WTC11 (cell line): ENCODE measurements around the gene MYCBP. TPM values are rescaled to one million over a fixed set of nuclear protein-coding genes. Genes with fewer than 3 reads are reported as not detected.

ENCODE experiments used
- ATAC-seq: fragments of 200-7000 bp; cut with Tn5 transposase; 2 replicates; pipeline ENCODE4 v1.10.0; 2021; ENCODE audit warnings: mild to moderate bottlenecking, moderate library complexity
- CTCF ChIA-PET: fragments of 300-600 bp; sonication (Branson Sonifier 250); formaldehyde crosslinking; loops from one replicate; lab custom pipeline; 2021; ENCODE audit warnings: antibody characterized with exemption; lab: Charles Lee
- POLR2A ChIA-PET: fragments of 350-600 bp; sonication (Branson Sonifier 250); formaldehyde crosslinking; loops from one replicate; lab custom pipeline; 2021; ENCODE audit warnings: antibody characterized with exemption; lab: Charles Lee
- DNase-seq: peaks from one replicate; pipeline ENCODE4 v3.0.0; 2021; ENCODE audit warnings: low spot score
- H3K27ac Mint-ChIP-seq: 2 replicates; pipeline ENCODE4 v1.8.0; 2021; ENCODE audit warnings: mixed read lengths
- H3K27me3 Mint-ChIP-seq: 2 replicates; pipeline ENCODE4 v1.8.0; 2021; ENCODE audit warnings: low read depth, mild to moderate bottlenecking, moderate library complexity, mixed read lengths
- H3K36me3 Mint-ChIP-seq: 2 replicates; pipeline ENCODE4 v1.8.0; 2021; ENCODE audit warnings: mixed read lengths
- H3K4me1 Mint-ChIP-seq: 2 replicates; pipeline ENCODE4 v1.8.0; 2022; ENCODE audit warnings: mixed read lengths
- H3K4me3 Mint-ChIP-seq: 2 replicates; pipeline ENCODE4 v1.8.0; 2021; ENCODE audit warnings: mild to moderate bottlenecking, moderate library complexity, mixed read lengths
- H3K9me3 Mint-ChIP-seq: 2 replicates; pipeline ENCODE4 v1.8.0; 2021; ENCODE audit warnings: mixed read lengths
- ATF1 ChIP-seq: sonication (generic); formaldehyde crosslinking; IDR thresholded peaks from 2 replicates; pipeline ENCODE4 v1.8.1; 2023; ENCODE audit warnings: mild to moderate bottlenecking, moderate library complexity, missing genetic modification reagents
- CBFB ChIP-seq: sonication (generic); formaldehyde crosslinking; IDR thresholded peaks from 2 replicates; pipeline ENCODE4 v1.8.1; 2022; ENCODE audit warnings: mild to moderate bottlenecking, low read depth, missing genetic modification reagents
- ELF4 ChIP-seq: sonication (generic); formaldehyde crosslinking; IDR thresholded peaks from 2 replicates; pipeline ENCODE4 v1.8.1; 2022; ENCODE audit warnings: low read depth, mild to moderate bottlenecking, moderate library complexity, missing genetic modification reagents
- ESRRA ChIP-seq: sonication (generic); formaldehyde crosslinking; IDR thresholded peaks from 2 replicates; pipeline ENCODE4 v1.8.1; 2022; ENCODE audit warnings: mild to moderate bottlenecking, missing genetic modification reagents, borderline replicate concordance
- GTF2I ChIP-seq: fragments of 250-450 bp; sonication (Bioruptor Pico); conservative IDR thresholded peaks from 2 replicates; pipeline ENCODE4 v1.4.0; 2021; ENCODE audit warnings: mild to moderate bottlenecking
- NFE2L1 ChIP-seq: sonication (generic); formaldehyde crosslinking; IDR thresholded peaks from 2 replicates; pipeline ENCODE4 v1.8.1; 2023; ENCODE audit warnings: missing genetic modification reagents
- NFYB ChIP-seq: sonication (generic); formaldehyde crosslinking; conservative IDR thresholded peaks from 2 replicates; pipeline ENCODE4 v1.8.0; 2022; ENCODE audit warnings: low read depth, missing genetic modification reagents
- RORB ChIP-seq: fragments of 250-450 bp; sonication (Bioruptor Pico); IDR thresholded peaks from 2 replicates; pipeline ENCODE4 v1.9.0; 2021; ENCODE audit warnings: mild to moderate bottlenecking
- SP1 ChIP-seq: sonication (generic); formaldehyde crosslinking; conservative IDR thresholded peaks from 2 replicates; pipeline ENCODE4 v1.8.1; 2022; ENCODE audit warnings: missing genetic modification reagents
- TEAD4 ChIP-seq: sonication (generic); formaldehyde crosslinking; IDR thresholded peaks from 2 replicates; pipeline ENCODE4 v1.8.0; 2022; ENCODE audit warnings: mild to moderate bottlenecking, missing genetic modification reagents
- ZNF121 ChIP-seq: sonication (generic); formaldehyde crosslinking; IDR thresholded peaks from 2 replicates; pipeline ENCODE4 v1.8.0; 2023; ENCODE audit warnings: missing genetic modification reagents
- ZNF138 ChIP-seq: sonication (generic); formaldehyde crosslinking; conservative IDR thresholded peaks from 2 replicates; pipeline ENCODE4 v1.8.1; 2022; ENCODE audit warnings: mild to moderate bottlenecking, moderate library complexity, missing genetic modification reagents
- ZNF219 ChIP-seq: sonication (generic); formaldehyde crosslinking; IDR thresholded peaks from 2 replicates; pipeline ENCODE4 v1.8.0; 2023; ENCODE audit warnings: missing genetic modification reagents, mild to moderate bottlenecking, borderline replicate concordance
- ZNF317 ChIP-seq: sonication (generic); formaldehyde crosslinking; IDR thresholded peaks from 2 replicates; pipeline ENCODE4 v1.8.1; 2023; ENCODE audit warnings: low read depth, mild to moderate bottlenecking, moderate library complexity, missing genetic modification reagents, borderline replicate concordance
- total RNA-seq: library from RNA; stranded (reverse); gene quantifications from 3 replicates; pipeline ENCODE4 v1.2.3, GENCODE V29; 2021
- TF ChIP-seq, protein P1 (sequence below): sonication (generic); formaldehyde crosslinking; IDR thresholded peaks from 2 replicates; pipeline ENCODE4 v1.8.1; 2022; ENCODE audit warnings: low read depth, mild to moderate bottlenecking, moderate library complexity, missing genetic modification reagents, borderline replicate concordance
- TF ChIP-seq, protein P2 (sequence below): sonication (generic); formaldehyde crosslinking; IDR thresholded peaks from 2 replicates; pipeline ENCODE4 v1.8.1; 2022; ENCODE audit warnings: mild to moderate bottlenecking, missing genetic modification reagents, moderate library complexity, borderline replicate concordance
- TF ChIP-seq, protein P3 (sequence below): fragments of 200-600 bp; IDR thresholded peaks from 2 replicates; pipeline ENCODE4 v1.8.0; 2022; ENCODE audit warnings: antibody characterized with exemption
- TF ChIP-seq, protein P4 (sequence below): fragments of 250-450 bp; sonication (Bioruptor Pico); IDR thresholded peaks from 2 replicates; pipeline ENCODE4 v1.9.0; 2021; ENCODE audit warnings: mild to moderate bottlenecking, borderline replicate concordance
- TF ChIP-seq, protein P5 (sequence below): sonication (generic); formaldehyde crosslinking; IDR thresholded peaks from 2 replicates; pipeline ENCODE4 v1.8.0; 2023; ENCODE audit warnings: missing genetic modification reagents
- TF ChIP-seq, protein P6 (sequence below): sonication (generic); formaldehyde crosslinking; IDR thresholded peaks from 2 replicates; pipeline ENCODE4 v1.8.0; 2022; ENCODE audit warnings: mild to moderate bottlenecking, missing genetic modification reagents
- TF ChIP-seq, protein P7 (sequence below): fragments of 250-450 bp; sonication (Bioruptor Pico); IDR thresholded peaks from 2 replicates; pipeline ENCODE4 v1.9.0; 2021; ENCODE audit warnings: mild to moderate bottlenecking

Gene MYCBP
- total RNA-seq, 1 experiment from 2014 or later = 31.4 TPM

DNA sequence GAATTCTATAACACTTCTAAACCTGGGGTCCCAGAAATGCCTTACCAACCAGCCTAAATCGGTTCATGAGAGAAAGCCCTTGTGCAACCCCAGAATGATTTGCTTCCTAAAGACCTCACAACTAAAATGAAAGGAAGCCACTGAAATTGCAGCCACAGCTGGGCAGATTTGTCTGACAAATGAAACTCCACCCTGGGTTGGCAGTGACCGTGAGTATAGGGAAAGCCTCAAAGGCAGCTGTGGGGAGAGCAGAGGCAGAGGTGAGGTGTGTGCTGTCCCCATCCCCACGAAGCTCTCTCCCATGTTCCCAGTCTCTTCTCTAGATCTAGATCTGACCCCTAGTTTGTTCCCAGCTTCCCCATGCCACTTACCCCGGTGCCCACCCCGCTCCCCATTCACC lies 45.4 kb upstream of the MYCBP start (continued):
- TF ChIP-seq, protein P1, sequence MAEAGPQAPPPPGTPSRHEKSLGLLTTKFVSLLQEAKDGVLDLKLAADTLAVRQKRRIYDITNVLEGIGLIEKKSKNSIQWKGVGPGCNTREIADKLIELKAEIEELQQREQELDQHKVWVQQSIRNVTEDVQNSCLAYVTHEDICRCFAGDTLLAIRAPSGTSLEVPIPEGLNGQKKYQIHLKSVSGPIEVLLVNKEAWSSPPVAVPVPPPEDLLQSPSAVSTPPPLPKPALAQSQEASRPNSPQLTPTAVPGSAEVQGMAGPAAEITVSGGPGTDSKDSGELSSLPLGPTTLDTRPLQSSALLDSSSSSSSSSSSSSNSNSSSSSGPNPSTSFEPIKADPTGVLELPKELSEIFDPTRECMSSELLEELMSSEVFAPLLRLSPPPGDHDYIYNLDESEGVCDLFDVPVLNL (CRISPR knock-in tag) = no peak
- TF ChIP-seq ESRRA (no peak), NFYB (no peak)

DNA sequence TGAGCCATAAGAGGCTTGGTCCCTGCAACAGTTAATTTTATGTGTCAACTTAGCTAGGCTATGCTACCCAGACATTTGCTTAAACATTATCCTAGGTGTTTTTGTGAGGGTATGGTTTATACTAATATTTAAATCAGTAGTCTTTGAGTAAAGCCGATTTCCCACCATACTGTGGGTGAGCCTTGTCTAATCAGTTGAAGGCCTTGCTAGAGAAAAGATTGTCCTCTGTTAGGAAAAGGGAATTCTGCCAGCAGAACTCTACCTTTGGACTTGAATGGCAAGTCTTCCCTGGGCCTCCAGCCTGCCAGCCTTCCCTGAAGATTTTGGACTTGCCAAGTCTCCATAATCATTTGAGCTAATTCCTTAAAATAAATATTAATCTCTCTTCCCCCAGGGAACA lies 44.6 kb upstream of the MYCBP start:
- H3K9me3 Mint-ChIP-seq = no peaks in the 10 kb centered on the region
- H3K4me1 Mint-ChIP-seq = peaks cover 4% of the 10 kb centered on the region
- CTCF ChIA-PET = no interaction called here
- POLR2A ChIA-PET = no interaction called here
- no peak for DNase-seq
- no peak overlapping the region for H3K27ac Mint-ChIP-seq
- no peak for ATAC-seq
- H3K27me3 Mint-ChIP-seq = no peaks in the 10 kb centered on the region
- TF ChIP-seq ELF4 (CRISPR knock-in tag) (no peak), ZNF121 (CRISPR knock-in tag) (no peak), ZNF317 (CRISPR knock-in tag) (no peak), CBFB (CRISPR knock-in tag) (no peak), ZNF138 (CRISPR knock-in tag) (no peak), SP1 (CRISPR knock-in tag) (no peak), NFE2L1 (CRISPR knock-in tag) (no peak)
- TF ChIP-seq, protein P2, sequence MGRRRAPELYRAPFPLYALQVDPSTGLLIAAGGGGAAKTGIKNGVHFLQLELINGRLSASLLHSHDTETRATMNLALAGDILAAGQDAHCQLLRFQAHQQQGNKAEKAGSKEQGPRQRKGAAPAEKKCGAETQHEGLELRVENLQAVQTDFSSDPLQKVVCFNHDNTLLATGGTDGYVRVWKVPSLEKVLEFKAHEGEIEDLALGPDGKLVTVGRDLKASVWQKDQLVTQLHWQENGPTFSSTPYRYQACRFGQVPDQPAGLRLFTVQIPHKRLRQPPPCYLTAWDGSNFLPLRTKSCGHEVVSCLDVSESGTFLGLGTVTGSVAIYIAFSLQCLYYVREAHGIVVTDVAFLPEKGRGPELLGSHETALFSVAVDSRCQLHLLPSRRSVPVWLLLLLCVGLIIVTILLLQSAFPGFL = no peak
- TF ChIP-seq, protein P3, sequence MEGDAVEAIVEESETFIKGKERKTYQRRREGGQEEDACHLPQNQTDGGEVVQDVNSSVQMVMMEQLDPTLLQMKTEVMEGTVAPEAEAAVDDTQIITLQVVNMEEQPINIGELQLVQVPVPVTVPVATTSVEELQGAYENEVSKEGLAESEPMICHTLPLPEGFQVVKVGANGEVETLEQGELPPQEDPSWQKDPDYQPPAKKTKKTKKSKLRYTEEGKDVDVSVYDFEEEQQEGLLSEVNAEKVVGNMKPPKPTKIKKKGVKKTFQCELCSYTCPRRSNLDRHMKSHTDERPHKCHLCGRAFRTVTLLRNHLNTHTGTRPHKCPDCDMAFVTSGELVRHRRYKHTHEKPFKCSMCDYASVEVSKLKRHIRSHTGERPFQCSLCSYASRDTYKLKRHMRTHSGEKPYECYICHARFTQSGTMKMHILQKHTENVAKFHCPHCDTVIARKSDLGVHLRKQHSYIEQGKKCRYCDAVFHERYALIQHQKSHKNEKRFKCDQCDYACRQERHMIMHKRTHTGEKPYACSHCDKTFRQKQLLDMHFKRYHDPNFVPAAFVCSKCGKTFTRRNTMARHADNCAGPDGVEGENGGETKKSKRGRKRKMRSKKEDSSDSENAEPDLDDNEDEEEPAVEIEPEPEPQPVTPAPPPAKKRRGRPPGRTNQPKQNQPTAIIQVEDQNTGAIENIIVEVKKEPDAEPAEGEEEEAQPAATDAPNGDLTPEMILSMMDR = no peak
- TF ChIP-seq, protein P4, sequence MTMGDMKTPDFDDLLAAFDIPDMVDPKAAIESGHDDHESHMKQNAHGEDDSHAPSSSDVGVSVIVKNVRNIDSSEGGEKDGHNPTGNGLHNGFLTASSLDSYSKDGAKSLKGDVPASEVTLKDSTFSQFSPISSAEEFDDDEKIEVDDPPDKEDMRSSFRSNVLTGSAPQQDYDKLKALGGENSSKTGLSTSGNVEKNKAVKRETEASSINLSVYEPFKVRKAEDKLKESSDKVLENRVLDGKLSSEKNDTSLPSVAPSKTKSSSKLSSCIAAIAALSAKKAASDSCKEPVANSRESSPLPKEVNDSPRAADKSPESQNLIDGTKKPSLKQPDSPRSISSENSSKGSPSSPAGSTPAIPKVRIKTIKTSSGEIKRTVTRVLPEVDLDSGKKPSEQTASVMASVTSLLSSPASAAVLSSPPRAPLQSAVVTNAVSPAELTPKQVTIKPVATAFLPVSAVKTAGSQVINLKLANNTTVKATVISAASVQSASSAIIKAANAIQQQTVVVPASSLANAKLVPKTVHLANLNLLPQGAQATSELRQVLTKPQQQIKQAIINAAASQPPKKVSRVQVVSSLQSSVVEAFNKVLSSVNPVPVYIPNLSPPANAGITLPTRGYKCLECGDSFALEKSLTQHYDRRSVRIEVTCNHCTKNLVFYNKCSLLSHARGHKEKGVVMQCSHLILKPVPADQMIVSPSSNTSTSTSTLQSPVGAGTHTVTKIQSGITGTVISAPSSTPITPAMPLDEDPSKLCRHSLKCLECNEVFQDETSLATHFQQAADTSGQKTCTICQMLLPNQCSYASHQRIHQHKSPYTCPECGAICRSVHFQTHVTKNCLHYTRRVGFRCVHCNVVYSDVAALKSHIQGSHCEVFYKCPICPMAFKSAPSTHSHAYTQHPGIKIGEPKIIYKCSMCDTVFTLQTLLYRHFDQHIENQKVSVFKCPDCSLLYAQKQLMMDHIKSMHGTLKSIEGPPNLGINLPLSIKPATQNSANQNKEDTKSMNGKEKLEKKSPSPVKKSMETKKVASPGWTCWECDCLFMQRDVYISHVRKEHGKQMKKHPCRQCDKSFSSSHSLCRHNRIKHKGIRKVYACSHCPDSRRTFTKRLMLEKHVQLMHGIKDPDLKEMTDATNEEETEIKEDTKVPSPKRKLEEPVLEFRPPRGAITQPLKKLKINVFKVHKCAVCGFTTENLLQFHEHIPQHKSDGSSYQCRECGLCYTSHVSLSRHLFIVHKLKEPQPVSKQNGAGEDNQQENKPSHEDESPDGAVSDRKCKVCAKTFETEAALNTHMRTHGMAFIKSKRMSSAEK (CRISPR knock-in tag) = no peak
- no peak overlapping the region for H3K4me3 Mint-ChIP-seq
- H3K36me3 Mint-ChIP-seq = no peaks in the 10 kb centered on the region

DNA sequence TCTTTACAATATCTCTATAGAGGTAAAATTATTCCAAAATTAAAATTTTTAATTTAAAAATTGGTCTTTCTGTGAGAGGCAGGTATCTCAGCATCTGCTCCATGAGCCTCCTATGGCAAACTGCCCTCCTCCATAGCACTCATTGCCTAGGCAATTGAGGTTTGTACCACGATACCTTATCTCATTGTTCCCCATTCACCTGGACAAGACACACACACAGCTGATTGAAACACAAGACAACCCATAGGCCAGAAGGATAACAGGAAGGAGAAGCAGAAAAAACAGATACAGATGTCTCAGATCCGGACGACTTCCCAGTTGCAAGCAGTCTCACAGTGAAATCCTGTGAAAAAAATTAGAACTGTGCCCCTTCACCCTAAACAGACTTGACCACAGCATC lies 44.2 kb upstream of the MYCBP start:
- H3K4me1 Mint-ChIP-seq = peaks cover 4% of the 10 kb centered on the region
- POLR2A ChIA-PET = no interaction called here
- ATAC-seq (no peak), DNase-seq (no peak)
- H3K27me3 Mint-ChIP-seq = no peaks in the 10 kb centered on the region
- no peaks in the 10 kb centered on the region for H3K36me3 Mint-ChIP-seq
- H3K27ac Mint-ChIP-seq = no peak overlapping the region
- CTCF ChIA-PET = no interaction called here
- H3K9me3 Mint-ChIP-seq = no peaks in the 10 kb centered on the region
- H3K4me3 Mint-ChIP-seq = no peak overlapping the region
- TF ChIP-seq RORB (CRISPR knock-in tag) (no peak), ZNF219 (no peak), GTF2I (CRISPR knock-in tag) (no peak), ATF1 (CRISPR knock-in tag) (no peak), TEAD4 (CRISPR knock-in tag) (no peak)
- TF ChIP-seq, protein P5, sequence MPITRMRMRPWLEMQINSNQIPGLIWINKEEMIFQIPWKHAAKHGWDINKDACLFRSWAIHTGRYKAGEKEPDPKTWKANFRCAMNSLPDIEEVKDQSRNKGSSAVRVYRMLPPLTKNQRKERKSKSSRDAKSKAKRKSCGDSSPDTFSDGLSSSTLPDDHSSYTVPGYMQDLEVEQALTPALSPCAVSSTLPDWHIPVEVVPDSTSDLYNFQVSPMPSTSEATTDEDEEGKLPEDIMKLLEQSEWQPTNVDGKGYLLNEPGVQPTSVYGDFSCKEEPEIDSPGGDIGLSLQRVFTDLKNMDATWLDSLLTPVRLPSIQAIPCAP (CRISPR knock-in tag) = no peak
- TF ChIP-seq, protein P6, sequence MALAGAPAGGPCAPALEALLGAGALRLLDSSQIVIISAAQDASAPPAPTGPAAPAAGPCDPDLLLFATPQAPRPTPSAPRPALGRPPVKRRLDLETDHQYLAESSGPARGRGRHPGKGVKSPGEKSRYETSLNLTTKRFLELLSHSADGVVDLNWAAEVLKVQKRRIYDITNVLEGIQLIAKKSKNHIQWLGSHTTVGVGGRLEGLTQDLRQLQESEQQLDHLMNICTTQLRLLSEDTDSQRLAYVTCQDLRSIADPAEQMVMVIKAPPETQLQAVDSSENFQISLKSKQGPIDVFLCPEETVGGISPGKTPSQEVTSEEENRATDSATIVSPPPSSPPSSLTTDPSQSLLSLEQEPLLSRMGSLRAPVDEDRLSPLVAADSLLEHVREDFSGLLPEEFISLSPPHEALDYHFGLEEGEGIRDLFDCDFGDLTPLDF = no peak
- TF ChIP-seq, protein P7, sequence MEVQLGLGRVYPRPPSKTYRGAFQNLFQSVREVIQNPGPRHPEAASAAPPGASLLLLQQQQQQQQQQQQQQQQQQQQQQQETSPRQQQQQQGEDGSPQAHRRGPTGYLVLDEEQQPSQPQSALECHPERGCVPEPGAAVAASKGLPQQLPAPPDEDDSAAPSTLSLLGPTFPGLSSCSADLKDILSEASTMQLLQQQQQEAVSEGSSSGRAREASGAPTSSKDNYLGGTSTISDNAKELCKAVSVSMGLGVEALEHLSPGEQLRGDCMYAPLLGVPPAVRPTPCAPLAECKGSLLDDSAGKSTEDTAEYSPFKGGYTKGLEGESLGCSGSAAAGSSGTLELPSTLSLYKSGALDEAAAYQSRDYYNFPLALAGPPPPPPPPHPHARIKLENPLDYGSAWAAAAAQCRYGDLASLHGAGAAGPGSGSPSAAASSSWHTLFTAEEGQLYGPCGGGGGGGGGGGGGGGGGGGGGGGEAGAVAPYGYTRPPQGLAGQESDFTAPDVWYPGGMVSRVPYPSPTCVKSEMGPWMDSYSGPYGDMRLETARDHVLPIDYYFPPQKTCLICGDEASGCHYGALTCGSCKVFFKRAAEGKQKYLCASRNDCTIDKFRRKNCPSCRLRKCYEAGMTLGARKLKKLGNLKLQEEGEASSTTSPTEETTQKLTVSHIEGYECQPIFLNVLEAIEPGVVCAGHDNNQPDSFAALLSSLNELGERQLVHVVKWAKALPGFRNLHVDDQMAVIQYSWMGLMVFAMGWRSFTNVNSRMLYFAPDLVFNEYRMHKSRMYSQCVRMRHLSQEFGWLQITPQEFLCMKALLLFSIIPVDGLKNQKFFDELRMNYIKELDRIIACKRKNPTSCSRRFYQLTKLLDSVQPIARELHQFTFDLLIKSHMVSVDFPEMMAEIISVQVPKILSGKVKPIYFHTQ = no peak
- TF ChIP-seq, protein P1 (CRISPR knock-in tag) = no peak
